HG03135 (cell line): ENCODE data around the gene UBE2F.

Experiments used
- ATAC-seq: cut with Tn5 transposase; IDR thresholded peaks from one replicate; pipeline ENCODE4 v1.9.1; 2021; ENCODE audit warnings: mild to moderate bottlenecking, moderate library complexity; ENCODE audit not compliant: unreplicated experiment

UBE2F gene

GRCh38 chr2:238069021-238069709, 102.4 kb downstream of the UBE2F start:
- ATAC-seq = no peak

GRCh38 chr2:238069877-238070276, 103.1 kb downstream of the UBE2F start:
- no peak for ATAC-seq

- ATAC-seq = no peak
These were observed 108.6 kb downstream of the UBE2F start for GRCh38 chr2:238075397-238075796.

GRCh38 chr2:238077292-238077691, 110.5 kb downstream of the UBE2F start:
- ATAC-seq = no peak

- ATAC-seq = no peak
These were observed 113.1 kb downstream of the UBE2F start for GRCh38 chr2:238079874-238080327.

GRCh38 chr2:238080518-238080917, 113.7 kb downstream of the UBE2F start:
- ATAC-seq = no peak

- no peak for ATAC-seq
These were observed 114.3 kb downstream of the UBE2F start for GRCh38 chr2:238081150-238081549.

GRCh38 chr2:238081561-238081960, 114.7 kb downstream of the UBE2F start:
- no peak for ATAC-seq

GRCh38 chr2:238082151-238082550, 115.3 kb downstream of the UBE2F start:
- no peak for ATAC-seq

GRCh38 chr2:238082827-238083226, 116.0 kb downstream of the UBE2F start:
- no peak for ATAC-seq

- no peak for ATAC-seq
These were observed 117.1 kb downstream of the UBE2F start for GRCh38 chr2:238083919-238084318.

- ATAC-seq = no peak
These were observed 117.9 kb downstream of the UBE2F start for GRCh38 chr2:238084761-238085160.

- ATAC-seq = no peak
These were observed 119.1 kb downstream of the UBE2F start for GRCh38 chr2:238085899-238086298.

- no peak for ATAC-seq
These were observed 120.4 kb downstream of the UBE2F start for GRCh38 chr2:238087211-238087610.

GRCh38 chr2:238090887-238091286, 124.1 kb downstream of the UBE2F start:
- ATAC-seq = no peak

- no peak for ATAC-seq
These were observed 124.7 kb downstream of the UBE2F start for GRCh38 chr2:238091436-238092060.
